HG02642 (cell line): ENCODE results near the gene PRKAG3.
"Not testable (repeated sequence)": the region's sequence is repeated elsewhere in the genome, so short reads cannot be mapped to it uniquely, and the experiment has no call there.

ENCODE experiments used
- ATAC-seq: cut with Tn5 transposase; IDR thresholded peaks from one replicate; pipeline ENCODE4 v1.9.1; 2021; ENCODE audit warnings: mild to moderate bottlenecking; ENCODE audit not compliant: unreplicated experiment, poor library complexity

Gene PRKAG3

DNA sequence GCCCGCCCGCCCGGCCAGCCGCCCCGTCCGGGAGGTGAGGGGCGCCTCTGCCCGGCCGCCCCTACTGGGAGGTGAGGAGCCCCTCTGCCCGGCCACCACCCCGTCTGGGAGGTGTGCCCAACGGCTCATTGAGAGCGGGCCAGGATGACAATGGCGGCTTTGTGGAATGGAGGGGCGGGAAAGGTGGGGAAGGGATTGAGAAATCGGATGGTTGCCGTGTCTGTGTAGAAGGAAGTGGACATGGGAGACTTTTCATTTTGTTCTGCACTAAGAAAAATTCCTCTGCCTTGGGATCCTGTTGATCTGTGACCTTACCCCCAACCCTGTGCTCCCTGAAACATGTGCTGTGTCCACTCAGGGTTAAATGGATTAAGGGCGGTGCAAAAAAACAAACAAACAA is 15.4 kb upstream of the PRKAG3 start:
- ATAC-seq, result not testable (repeated sequence)

DNA sequence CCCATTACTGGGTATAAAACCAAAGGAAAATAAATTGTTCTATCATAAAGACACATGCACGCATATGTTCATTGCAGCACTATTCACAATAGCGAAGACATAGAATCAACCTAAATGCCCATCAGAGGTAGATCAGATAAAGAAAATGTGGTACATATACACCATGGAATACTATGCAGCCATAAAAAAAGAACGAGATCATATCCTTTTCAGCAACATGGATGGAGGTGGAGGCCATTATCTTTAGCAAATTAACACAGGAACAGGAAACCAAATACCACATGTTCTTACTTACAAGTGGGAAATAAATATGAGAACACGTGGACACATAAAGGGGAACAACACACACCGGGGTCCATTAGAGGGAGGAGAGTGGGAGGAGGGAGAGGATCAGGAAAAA is 12.7 kb upstream of the PRKAG3 start:
- not testable (repeated sequence) for ATAC-seq

DNA sequence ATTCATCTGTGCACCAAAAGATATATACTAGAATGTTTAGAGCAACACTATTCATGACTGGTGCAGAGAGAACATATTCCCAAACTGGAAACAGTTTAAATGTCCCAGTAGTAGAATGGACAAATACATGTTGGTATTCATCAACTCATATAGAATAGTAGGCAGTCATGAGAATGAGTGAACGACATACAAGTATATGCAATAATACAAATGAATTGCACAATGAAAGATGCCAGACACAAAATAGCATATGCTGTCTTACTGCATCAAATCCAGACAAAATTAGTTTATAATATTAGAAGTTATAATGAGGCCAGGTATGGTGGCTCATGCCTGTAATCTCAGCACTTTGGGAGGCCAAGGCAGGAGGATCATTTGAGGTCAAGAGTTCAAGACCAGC is 8.3 kb upstream of the PRKAG3 start:
- no peak for ATAC-seq

DNA sequence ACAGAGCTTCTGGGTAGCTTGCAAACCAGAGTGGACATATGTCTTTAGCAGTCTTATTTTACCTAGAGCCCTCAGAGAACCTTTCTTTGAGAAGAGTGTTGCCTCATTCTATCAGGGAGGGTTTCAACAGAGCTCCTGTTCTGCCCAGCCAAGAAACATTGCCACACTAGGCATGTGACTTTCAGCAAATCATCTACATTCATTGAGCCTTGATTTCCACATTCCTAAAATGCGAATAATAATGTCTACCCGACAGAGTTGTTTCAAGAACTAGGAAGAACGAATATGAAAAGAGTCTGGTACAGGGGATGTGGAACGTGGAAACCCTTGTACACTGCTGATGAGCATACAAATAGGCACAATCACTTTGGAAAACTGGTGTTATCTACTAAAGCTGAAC is 7.8 kb upstream of the PRKAG3 start:
- no peak for ATAC-seq

DNA sequence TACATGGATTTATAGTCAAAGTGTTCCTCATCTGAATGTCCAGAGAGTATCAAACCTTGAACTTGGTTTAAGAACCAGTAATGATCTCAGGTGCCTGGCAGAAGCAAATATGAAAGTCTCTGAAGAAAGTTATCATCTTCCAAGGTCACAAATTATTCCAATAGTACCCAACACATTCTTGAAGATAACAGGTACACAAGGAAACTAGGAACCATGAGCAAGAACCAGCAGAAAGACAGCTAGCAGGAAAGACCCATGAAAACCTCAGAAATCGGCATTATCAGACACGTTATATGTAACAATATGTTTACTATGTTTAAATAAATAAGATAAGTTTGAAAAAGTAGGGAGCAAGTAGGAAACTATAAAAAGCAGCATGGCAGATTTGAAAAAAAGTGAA is 5.9 kb upstream of the PRKAG3 start:
- no peak for ATAC-seq

DNA sequence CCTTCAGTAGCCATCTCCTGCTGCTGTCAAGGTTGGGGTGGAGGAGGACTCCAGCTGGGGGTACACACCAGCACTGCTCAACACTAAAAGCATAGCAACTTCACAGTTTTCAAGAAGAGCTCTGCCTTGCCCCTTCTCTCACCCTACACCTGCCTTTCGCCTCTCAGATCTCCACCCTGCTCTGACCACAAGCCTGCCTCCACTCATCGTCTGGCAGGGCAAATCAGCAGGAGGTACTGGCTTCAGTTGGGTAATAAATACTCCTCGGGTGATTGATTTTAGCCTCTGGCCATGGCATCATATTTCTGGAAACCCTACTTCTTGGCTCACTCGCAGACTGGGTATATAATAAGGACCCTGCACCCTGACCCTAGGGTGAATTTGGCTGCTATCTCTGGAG is 3.1 kb upstream of the PRKAG3 start:
- ATAC-seq, result no peak

DNA sequence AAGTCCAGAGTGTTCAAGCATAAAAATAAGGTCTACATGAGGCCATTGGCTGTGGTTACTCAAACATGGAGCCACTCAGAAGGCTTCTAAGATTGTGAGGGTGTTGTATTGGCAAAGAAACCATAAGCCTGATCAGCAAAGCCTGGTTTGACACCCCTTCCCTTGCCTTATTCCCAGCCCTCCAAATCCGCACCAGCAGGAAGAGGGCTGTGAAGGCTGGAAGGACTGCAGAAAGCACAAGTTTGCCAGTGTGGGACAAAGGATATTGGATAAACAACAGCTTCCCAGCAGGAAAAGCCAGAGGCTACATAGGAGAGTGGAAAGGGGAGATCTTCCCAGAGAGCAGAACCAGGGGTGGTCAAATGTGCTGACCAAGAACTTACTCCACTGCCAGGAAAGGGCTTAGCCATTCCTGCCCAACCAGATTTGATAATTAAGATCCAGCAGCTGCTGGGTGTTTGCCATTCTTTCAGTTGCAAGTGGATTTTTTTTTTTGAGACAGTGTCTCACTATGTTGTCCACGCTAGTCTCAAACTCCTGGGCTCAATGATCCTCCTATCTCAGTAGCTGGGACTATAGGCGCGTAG is 1.5 kb upstream of the PRKAG3 start:
- ATAC-seq, result no peak

DNA sequence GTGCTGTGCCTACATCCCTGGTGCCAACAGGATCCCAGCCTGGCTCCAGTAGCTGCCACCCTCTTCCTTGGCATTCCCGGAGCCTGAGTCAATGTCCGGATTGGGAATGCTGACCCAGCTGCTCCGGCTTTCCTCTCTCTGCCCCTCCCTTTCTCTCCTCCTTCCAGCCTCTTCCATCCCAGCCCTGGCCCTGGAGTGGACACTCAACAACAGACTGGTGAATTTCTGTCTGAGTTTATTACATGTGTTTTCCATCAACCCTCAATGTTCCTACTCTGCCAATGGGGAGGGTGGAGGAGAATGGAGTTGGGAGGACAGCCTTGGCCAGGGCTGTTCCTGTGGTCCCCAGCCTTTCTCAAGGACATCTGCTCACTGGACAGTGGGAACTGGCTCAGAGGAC is 917 bp upstream of the PRKAG3 start:
- ATAC-seq, result no peak

DNA sequence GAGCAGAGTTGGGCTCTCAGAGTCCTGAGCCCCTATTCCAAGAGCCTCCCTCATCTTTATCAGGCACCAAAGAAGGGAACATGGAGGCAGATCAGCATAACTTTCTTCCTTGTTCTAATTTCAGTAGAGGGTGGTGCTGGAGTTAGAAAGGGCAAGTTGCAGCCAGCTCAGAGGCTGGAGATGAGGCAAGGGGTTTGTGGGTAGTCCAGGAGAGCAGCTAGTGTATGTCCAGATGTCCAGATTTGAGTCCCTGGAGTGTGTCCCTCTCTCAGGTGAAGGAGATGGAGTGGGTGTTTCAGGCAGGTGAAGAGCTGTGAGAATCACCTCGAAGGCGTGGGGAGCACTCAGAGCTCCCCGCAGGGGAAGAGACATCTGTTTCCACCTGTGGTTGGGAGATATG is 478 bp upstream of the PRKAG3 start:
- ATAC-seq, result no peak

DNA sequence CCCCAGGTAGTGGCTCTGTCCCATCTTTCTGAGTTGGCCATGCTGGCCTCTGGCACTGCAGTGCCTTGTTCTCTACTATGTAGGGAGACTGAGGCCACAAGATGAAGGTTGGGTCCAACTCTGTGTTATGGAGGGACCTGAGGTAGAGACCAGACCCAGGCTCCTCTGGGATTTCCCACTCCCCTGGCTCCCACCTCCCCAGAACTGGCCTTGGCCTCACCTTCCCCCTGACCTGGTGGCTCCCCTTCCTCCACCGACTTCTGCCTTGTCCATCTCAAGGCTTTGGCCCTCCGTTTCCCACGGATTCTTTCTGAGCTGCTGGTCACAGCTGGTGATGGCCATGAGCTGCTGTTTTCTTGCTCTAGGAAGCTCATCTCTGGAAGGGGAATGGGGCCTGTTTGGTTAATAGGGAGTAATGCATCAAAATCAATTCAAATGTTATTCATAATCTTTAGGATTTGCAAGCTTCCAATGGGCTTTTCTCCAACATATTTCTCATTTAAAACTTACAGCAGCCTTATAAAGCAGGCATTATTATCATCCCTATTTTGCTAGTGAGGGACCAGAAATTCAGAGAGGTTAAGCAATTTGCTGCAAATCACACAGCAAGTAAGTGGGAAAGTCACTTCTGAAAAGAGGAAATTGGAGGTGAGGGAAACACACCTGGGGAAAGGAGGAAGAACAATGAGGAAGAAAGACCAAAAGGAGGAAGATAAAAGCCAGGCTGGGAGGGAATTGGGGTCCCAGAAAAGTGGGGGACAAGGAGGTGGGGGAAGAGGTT is 887 bp downstream of the PRKAG3 start:
- no peak for ATAC-seq

DNA sequence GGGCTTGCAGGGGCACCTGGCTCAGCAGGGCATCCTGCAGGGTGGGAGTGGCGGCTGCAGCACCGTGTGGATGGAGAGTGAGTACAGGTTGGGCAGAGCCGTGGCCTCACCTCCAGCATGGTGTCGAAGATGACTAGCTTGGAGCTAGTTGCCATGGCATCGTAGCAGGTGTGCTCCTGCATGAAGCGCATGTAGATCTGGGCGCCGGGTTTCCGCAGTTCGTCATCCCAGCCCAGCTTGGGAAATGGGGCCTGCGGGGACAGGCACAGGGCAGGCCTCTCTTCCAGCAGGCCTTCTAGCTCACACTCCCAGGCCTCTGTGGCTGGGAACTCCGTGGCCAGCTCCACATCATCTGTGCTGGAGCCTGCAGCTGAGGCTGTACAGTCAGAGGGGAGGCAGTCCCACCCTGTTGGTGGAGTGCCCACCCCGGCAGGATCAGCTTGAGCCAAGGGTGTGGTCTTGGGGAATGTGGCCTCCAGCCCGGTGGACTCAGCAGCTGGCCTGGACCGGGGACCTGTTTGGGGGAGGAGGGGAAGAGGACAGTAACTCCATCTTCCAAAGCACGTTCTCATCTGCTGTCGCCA is 1.6 kb downstream of the PRKAG3 start:
- ATAC-seq, result no peak

DNA sequence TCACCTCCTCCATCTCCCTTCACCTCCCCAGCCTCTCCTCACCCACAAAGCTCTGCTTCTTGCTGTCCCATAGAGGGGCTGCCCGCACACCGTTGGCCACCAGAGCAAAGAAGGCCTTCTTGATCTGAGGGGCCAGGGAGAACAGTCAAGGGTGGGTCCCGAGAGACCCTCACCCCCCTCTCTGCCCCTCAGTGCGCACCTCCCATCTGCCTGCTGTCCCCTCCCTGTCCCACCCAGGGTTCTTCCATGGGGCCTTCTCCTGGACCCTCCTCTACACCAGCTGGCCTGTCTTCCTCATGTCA is 3.2 kb downstream of the PRKAG3 start:
- no peak for ATAC-seq

DNA sequence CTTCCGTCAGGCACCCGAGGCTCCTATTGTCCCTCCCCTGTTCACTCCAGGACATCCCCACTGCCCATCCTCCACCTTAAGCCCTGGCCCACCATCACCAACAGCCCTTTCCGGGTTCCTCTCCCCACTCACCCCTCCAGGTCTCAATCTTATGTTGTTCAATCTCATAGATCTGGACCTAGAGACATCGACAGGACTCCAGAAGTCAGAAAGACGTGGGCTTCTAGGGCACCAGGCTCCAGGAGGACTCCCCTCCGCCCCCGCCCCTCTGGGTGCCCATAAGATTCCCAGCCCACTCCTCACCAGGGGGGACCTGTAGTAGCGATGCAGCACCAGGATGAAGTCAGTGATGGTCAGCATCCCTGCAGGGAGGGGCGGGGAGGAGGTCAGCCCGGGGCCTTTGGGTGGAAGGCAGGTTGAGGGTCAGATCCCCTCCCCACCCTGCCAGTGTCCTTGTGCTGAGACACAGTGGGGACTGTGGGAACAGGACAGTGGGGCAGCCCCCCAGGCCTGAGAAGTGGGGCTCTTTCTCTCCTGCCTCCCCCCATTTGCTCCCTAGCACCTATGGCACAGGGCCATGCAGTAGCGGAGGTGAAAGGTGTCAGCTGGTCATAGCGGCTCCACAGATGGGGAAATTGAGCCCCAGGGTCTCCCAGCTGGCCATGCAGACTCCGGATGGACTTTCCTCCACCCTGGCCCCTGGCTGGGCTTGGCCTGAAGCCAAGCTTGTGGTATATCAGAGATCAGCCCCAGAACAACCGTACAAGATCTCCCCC is 3.7 kb downstream of the PRKAG3 start:
- ATAC-seq, result no peak

DNA sequence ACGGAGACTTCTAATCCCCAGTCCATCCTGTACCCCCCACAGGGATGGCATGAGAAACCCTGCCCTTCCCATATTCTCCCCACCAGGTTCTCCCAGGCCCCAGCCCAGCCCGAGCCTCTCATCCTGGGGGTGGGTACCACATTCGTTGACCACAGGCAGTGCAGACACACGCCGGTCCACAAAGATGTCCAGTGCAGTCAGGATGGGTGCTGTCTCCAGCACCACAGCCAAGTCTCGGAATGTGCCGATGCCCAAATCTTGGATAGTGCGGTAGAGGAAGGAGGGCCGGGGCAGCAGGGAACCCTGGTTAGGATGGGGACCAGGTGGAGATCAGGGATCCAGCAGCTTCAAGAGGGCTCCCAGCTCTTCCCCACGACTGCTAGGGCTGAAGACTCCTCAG is 4.8 kb downstream of the PRKAG3 start:
- ATAC-seq, result no peak

DNA sequence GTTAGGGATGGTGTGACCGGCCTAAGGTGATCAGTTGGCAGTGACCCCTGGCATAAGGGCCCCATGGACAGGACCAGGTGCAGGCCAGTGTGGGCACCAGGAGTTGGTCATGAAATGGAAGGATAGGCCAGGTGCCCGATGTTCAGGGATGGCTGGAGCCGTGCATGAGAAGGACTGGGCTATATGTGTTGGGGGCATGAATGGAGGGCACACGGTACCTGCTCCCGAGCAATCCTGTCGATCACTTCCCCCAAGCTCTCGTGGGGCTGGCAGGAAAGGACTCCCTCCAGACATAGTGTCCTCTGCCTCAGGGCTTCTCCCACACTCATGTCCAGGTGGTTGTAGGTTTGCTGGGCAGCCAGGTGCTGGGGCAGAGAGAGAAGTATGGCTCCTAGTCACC is 7.6 kb downstream of the PRKAG3 start:
- no peak for ATAC-seq

DNA sequence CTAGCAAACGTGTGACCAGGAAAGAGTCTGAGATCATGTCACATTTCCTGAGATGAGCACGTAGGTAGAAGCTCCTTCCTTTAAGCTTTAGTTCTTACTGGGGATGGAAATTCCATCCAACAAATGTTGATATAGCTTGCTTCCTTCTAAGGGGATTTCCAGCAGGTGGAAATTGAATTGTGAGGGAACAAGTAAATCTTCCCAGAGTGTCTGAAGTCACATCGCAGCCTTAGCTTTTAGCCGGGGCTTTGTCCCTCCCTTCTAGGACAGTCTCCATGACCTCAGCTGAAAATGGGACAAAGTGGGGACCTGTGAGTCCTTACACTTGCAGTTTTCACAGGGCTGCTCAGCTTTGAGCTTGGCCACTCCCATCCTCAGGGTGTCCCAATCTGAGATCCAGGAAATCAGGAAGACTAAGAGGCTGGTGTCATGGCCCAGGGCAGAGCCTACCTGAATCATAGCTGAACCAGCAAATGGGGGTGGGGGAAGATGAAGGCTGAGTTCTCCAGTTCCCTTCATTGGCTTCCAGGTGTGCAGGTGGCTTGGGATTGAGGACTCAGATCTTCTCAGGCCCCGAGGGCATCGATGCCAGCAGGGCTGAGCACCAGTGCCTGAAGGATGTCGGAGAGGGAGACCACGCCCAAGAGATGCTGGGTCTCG is 8.3 kb downstream of the PRKAG3 start:
- ATAC-seq, result no peak

DNA sequence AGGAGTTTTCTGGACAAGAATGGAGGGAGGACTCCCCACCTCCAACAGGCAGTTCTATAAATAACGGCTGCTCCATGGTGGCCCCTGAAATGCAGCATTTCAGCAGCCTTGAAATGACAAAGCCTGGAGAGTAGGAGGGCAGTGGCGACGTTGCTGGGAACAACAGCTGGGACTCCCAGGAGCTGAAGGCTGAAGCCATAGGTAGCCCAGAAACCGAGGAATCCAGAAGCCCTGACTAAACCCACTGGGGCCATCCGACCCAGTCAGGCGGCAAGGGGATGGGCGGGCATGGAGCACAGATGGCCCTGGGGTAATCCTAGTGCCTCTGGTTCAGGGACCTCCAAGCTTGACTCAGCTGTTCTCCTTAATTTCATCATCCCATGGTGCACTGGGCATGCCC is 9.0 kb downstream of the PRKAG3 start:
- no peak for ATAC-seq

DNA sequence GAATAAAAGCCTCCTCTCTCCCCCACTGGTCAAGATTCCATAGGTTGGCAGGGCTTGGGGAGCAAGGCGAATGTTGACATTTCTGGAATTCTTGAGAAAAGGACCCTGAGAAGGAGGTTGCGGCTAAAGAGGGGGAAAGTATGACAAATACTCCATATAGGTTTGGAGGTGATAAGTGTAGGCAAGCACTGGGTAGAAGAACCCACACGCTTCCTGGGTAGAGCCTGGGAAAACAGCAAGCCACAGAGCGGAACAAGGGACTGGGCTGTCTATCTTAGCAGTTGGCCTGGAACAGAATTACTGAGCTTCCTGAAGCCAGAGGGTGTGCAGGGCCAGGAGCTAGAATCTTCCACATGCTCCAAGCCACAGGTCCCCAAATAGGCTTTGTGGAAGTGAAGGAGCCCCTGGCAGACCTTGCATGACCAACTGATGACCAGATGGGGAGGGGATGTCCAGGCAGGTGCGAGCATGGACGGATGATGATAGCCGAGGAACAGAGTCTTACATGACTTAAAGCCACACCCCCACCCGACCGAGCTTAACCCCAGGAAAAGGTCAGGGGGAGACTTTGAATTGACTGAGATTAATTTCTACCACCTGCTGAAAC is 9.9 kb downstream of the PRKAG3 start:
- ATAC-seq, result no peak

DNA sequence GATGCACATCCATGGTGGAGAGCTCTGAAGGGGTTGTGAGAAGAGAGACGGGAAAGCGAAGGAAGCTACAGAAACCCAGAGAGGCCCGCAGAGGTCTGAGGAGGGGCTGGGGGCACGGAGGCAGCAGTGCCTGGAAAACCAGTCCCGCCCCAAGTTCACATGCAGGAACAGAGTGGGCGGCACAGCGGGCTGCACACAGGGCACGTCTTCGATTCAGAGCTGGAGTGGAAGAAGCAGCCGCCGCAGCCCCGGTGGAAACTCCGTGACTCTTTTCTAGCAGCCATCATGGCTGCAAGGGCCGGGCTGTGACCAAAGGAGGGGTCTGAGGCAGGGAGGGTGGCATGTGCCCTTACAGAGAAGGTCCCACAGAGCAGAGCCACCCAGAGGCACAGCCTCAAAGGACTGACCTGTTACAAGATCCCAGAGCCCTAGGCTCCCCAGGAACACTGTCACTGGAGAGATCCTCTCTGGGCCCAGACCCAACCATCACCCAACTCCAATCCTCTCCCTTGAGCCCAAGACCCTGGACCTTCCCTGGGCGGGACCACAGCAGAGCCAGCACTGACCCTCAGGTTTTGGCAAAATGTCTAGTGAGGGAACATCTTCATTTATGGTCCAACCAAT is 10.7 kb downstream of the PRKAG3 start:
- no peak for ATAC-seq

DNA sequence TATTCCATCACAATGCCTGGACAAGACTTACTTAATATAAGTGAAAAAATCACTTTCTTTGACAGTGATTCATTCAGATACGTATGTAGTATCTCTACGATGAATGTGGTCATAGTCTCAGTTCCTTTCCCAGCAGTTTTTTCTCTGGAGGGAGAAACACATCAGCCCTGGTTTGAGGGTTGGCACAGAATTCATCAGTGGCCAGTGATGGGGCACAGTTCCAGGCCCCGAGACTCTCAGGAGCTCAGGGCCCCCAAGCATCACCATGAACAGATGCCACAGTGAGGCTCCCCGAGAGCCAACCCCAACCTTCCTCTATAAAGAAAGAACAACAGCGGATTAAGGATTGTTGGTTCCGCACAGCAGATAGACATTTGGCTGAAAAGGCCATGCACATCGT is 12.5 kb downstream of the PRKAG3 start:
- ATAC-seq, result no peak
